GM18498 (cell line): ENCODE data around the gene C1orf87.

Experiments
- ATAC-seq: cut with Tn5 transposase; IDR thresholded peaks from one replicate; pipeline ENCODE4 v1.9.1; 2021; ENCODE audit warnings: mild to moderate bottlenecking, moderate library complexity; ENCODE audit not compliant: unreplicated experiment

The C1orf87 gene

DNA sequence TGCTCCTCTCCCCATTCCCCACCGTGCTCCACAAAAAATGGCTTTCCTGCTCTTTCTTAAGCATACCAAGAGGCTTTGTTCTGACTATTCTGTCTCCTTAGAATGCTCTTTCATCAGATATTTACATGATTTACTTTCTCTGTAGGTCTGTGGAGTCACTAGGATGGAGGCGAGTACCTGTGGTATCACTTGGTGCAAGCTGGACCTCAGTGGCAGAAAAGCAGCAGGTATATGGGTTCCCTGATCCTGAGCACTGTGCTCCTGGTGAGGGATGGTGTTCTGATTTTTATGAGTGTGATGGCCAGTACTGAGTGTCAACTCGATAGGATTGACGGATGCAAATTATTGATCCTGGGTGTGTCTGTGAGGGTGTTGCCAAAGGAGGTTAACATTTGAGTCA is 10.0 kb downstream of the C1orf87 start:
- ATAC-seq: no peak

- no peak for ATAC-seq
Measured at GRCh38 chr1:60059468-60059867, 14.1 kb downstream of the C1orf87 start.

DNA sequence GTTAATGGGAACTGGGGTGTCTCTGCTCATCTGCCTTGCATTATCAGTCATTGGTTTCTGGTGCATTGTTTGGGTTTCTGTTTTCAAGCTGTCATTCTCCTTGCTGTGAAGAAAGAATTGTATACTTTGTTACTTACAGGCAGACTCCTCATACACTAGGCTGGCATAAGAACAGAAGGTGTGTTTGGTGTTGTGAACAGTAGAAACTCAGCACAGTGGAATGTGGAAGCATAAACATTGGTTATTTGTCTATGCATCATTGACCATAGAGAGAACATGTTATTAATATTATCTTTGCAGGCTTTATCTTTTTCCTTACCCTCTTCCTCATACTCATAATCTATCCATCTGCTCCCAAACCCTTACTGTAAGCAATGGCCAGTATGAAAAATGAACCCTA is 18.2 kb downstream of the C1orf87 start:
- ATAC-seq: no peak

- ATAC-seq: no peak
Measured at GRCh38 chr1:60054374-60054773, 19.2 kb downstream of the C1orf87 start.

DNA sequence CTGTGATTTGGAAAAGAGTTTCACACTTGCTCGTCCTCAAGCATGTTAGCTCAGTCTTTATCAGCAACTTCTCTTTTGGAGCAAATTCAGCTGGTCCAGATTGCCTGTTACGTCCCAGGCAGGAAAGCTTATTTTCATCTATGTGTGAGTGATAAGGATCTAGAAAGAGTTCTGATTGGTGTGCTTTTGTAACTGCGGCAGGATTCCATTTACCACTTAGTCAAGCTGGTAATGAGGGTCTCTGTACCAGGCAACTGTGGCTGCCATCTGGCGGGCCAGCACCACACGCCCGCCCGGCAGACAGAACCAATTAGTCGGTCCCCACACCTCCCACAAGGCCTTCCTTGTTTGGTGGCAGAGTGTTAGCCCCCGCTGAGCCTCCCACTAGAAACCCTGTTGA is 21.0 kb downstream of the C1orf87 start:
- no peak for ATAC-seq

DNA sequence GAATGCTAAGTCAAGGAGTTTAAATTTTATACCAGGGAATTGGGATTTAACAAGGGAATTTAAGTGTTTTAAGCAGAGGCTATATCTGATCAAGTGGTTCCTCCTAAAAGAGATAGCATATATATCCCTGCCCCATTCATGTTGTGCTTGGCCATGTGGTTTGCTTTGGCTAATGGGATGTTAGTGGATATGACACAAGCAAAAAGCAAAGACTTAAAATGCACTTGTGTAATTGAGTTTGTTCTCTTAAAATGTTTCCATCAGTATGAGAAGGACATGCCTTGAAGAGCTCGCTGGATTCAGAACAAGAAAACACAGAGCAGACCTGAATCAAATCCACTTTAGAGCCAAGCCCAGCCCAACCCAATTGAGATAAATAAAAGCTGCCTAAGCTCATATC is 22.4 kb downstream of the C1orf87 start:
- ATAC-seq: no peak

- ATAC-seq: no peak
Measured at GRCh38 chr1:60049188-60049587, 24.4 kb downstream of the C1orf87 start.

DNA sequence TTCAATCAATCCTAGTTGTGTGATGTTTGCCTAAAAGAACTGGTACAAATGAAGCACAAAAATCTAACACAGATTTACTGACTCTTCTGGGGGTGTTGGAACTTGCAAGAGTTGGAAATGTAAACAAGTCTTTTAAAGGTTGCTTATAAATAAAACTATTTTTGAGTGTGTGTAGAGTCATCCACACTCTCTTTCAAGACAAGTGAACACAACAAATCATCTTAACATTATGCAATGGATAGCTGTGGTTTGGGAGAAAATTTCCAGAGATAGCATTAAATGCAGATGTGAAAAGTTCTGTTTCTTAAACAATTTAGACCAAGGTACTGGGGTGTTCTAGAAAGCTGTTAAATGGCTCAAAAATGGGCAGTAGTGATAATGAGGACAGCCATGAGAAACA is 28.7 kb downstream of the C1orf87 start:
- ATAC-seq: no peak

- ATAC-seq: no peak
Measured at GRCh38 chr1:60041783-60042182, 31.8 kb downstream of the C1orf87 start.

DNA sequence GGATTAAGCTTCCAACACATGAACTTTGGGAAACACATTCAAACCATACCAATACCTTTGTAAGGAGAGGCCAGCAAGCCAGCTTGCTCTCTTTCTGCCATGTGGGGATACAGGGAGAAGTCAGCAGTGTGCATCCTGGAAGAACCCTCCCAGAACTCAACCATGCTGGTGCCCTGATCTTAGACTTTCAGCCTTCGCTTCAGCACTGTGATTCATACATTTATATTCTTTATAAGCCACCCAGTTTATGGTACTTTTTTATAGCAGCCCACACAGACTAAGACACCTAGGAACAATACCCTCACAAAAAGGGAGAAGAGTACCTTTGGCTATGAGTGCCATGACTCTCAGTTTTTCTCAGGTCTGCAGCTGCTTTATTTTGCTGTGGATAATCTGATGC is 35.9 kb downstream of the C1orf87 start:
- no peak for ATAC-seq

- ATAC-seq: no peak
Measured at GRCh38 chr1:60036856-60037460, 36.6 kb downstream of the C1orf87 start.

DNA sequence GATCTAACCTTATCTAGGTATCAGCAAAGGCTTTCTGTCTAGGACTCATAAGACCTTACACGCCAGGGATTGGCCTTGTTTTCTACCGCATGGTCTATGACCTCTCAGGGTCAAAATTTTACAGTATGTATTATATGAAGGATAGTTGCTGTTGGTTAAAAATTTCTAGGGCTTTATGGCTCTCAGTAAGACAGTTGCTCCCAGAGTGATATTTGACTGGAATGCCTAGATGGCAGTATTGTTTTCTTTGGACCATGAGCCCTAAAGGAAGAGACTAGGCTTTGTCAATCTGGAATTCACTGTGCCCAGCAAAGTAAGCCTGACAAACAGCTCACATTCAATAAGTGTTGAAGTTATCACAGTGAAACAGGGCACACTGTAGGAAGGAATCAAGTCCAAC is 37.6 kb downstream of the C1orf87 start:
- ATAC-seq: no peak

DNA sequence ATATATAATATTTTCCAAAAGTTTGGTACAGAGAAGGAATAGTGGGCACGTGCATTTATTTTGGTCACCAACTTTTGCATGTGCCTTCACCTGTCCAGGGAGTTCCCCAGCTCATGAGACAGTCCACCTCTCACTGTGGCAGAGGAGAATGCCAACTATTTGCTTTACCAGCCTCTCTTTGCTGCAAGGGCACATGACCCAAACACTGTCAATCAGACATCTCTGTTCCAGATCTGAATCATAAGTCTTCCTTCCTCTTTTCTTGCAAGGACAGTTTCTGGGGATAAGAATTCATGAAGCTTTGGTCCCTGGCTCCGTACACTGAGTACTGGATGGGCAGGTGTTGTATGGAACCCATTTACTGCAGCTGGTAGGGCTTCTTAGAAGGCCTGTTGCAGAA is 38.6 kb downstream of the C1orf87 start:
- no peak for ATAC-seq

DNA sequence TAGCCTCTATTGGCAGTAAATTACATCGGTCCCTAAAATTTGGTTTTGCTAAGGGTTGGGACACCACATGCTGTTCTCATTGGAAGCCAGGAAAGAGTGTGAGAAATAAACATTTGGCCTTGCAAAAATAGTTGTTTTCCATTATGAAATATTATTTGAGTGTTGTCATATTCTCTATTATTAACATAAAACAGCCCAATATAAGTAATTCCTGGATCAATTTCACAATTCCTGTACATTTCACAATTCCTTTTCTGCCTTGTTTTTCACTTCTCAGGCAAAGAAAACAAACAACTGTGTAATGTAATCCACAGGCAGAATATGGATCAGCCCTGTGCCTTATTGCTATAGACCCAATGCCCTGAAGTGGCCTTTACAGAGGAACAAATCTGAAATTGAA is 40.5 kb downstream of the C1orf87 start:
- ATAC-seq: no peak

GRCh38 chr1:60031146-60031545 is 42.4 kb downstream of the C1orf87 start:
- ATAC-seq: no peak

- no peak for ATAC-seq
Measured at GRCh38 chr1:60025552-60025951, 48.0 kb downstream of the C1orf87 start.

DNA sequence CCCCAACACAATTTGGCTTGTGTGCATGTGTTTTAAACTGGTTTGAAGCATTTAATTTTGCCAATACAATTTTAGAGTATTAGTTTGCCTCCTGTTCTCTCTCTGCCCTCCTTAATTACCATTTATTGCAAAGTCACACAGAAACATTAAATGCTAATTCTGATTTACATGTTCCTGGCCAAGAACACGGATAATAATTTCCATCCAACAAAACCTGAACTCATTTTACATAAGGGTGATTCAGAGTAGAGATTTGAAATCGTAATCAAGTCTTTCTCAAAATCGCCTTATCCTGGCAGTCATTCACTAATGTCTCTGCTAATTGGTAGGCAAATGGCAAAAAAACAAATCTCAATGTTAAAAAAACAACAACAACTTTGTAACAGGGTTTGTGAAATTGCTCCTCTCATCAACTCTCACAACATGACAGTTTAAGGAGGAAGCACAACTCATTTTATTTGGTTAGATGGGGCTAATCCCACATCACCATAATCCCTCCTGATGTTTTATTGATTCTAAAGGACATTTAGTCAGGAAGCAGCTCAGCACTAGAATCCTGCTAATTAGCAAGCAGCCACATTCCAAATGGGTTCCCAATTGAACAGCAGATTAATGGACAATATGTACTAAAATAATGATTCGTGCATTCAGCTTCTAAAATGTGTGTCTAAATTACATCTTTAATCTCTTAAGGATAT is 55.9 kb downstream of the C1orf87 start:
- ATAC-seq: no peak

DNA sequence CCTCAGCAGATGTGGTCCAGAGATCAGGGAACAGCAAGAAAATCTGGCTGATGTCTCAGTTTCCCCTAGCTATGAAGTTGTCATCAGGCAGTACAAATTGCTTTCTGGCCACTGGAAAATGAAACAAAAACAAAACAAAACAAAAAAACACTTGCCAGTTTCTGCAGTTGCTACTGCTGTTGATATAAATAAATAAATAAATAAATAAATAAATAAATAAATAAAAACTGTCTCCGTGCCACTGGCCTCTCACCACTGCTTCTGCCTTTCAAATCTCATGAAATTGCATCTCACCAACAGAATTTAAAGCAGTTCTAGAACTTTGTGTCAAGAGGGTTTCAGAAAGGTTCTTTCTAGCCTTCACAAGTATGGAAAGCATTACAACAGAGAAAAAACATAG is 62.9 kb downstream of the C1orf87 start:
- ATAC-seq: no peak

GRCh38 chr1:60008500-60008899 is 65.1 kb downstream of the C1orf87 start:
- ATAC-seq: no peak

GRCh38 chr1:60000625-60001024 is 72.9 kb downstream of the C1orf87 start:
- ATAC-seq: no peak

GRCh38 chr1:59999746-60000145 is 73.8 kb downstream of the C1orf87 start:
- ATAC-seq: no peak

- ATAC-seq: no peak
Measured at GRCh38 chr1:59999006-59999405, 74.6 kb downstream of the C1orf87 start.
